Keratinocyte (primary cell): ENCODE measurements around the gene RAI1. TPM values are rescaled to one million over a fixed set of nuclear protein-coding genes. Genes with fewer than 3 reads are reported as not detected.

ENCODE experiments used
- DNase-seq: peaks from one replicate; pipeline ENCODE4 v3.0.0-alpha.2; 2011; ENCODE audit warnings: low read depth, missing footprints, low spot score
- FAIRE-seq: peaks from 2 replicates; lab custom pipeline; 2011; peaks lifted over from hg19 to GRCh38; lab: Jason Lieb, UNC
- H2AFZ ChIP-seq: 2 replicates; pipeline ENCODE4 v1.6.0; 2012; ENCODE audit warnings: low read length, control low read depth, inconsistent platforms; ENCODE audit not compliant: control insufficient read depth
- H3K27ac ChIP-seq: 2 replicates; pipeline ENCODE4 v1.5.1; 2011; ENCODE audit warnings: low read length; ENCODE audit not compliant: control insufficient read depth, insufficient read depth
- H3K27me3 ChIP-seq: 3 replicates; pipeline ENCODE4 v1.6.0; 2011; ENCODE audit warnings: low read length; ENCODE audit not compliant: control insufficient read depth, insufficient read depth; ENCODE audit errors: extremely low read depth
- H3K36me3 ChIP-seq, 2 experiments: 2 replicates in 1 of 2; 3 replicates in 1 of 2; pipeline ENCODE4 v1.5.1; 2011; ENCODE audit warnings: low read length in 2 of 2, mild to moderate bottlenecking in 1 of 2; ENCODE audit not compliant: control insufficient read depth in 2 of 2, insufficient read depth in 2 of 2; ENCODE audit errors: extremely low read depth in 1 of 2
- H3K4me1 ChIP-seq: 3 replicates; pipeline ENCODE4 v1.5.1; 2011; ENCODE audit warnings: low read length; ENCODE audit not compliant: control insufficient read depth, insufficient read depth; ENCODE audit errors: extremely low read depth
- H3K4me2 ChIP-seq: 3 replicates; pipeline ENCODE4 v1.6.0; 2011; ENCODE audit warnings: low read depth, low read length; ENCODE audit not compliant: control insufficient read depth, insufficient read depth; ENCODE audit errors: extremely low read depth
- H3K4me3 ChIP-seq, 3 experiments: fragments of 200-600 bp in 1 of 3; sonication (generic) in 1 of 3; 2 replicates in 2 of 3; 3 replicates in 1 of 3; pipeline ENCODE4 v1.5.1; 2011 to 2016; ENCODE audit warnings: low read length in 3 of 3, mild to moderate bottlenecking in 3 of 3, control low read depth in 2 of 3, inconsistent platforms in 1 of 3, low read depth in 1 of 3, mixed read lengths in 1 of 3, mixed run types in 1 of 3, moderate library complexity in 1 of 3; ENCODE audit not compliant: control insufficient read depth in 2 of 3, insufficient read depth in 2 of 3; ENCODE audit errors: extremely low read depth in 1 of 3
- H3K79me2 ChIP-seq: 2 replicates; pipeline ENCODE4 v1.6.0; 2012; ENCODE audit warnings: low read length; ENCODE audit not compliant: control insufficient read depth, insufficient read depth
- H3K9ac ChIP-seq: 3 replicates; pipeline ENCODE4 v1.6.0; 2011; ENCODE audit warnings: low read length; ENCODE audit not compliant: control insufficient read depth, insufficient read depth; ENCODE audit errors: extremely low read depth
- H3K9me1 ChIP-seq: 3 replicates; pipeline ENCODE4 v1.6.0; 2011; ENCODE audit warnings: low read length; ENCODE audit not compliant: control insufficient read depth, insufficient read depth; ENCODE audit errors: extremely low read depth
- H3K9me3 ChIP-seq: 2 replicates; pipeline ENCODE4 v1.5.1; 2012; ENCODE audit warnings: low read depth, low read length; ENCODE audit not compliant: control insufficient read depth
- H4K20me1 ChIP-seq: 3 replicates; pipeline ENCODE4 v1.6.0; 2011; ENCODE audit warnings: low read length; ENCODE audit not compliant: control insufficient read depth, insufficient read depth; ENCODE audit errors: extremely low read depth
- EZH2 ChIP-seq: IDR thresholded peaks from one replicate; pipeline ENCODE4 v1.6.1; 2012; ENCODE audit warnings: inconsistent platforms, mild to moderate bottlenecking, low read length, moderate library complexity
- dilution Hi-C: fragments of 300-500 bp; cut with MboI; formaldehyde crosslinking; loops from one replicate; pipeline ENCODE4 v1.7.0; 2020; ENCODE audit warnings: low sequenced_read_pairs; ENCODE audit not compliant: extremely low pct_ligation_motif_present
- polyA plus RNA-seq, 5 experiments: library from polyadenylated mRNA; depleted of rRNA in 3 of 5; stranded (reverse) in 3 of 5; stranded (forward) in 1 of 5; unstranded in 1 of 5; fragments of >200 nt; gene quantifications; 1 replicate in 1 of 5; 2 replicates in 3 of 5; 3 replicates in 1 of 5; pipeline versions ENCODE4 v1.2.1 to v1.2.3, GENCODE V29; 2011 to 2012; ENCODE audit warnings: missing spikeins in 2 of 5, low read depth in 1 of 5, low replicate concordance in 1 of 5
- TF ChIP-seq, protein P1 (sequence below), 3 experiments: IDR thresholded peaks in 1 of 3; conservative IDR thresholded peaks in 1 of 3; optimal IDR thresholded peaks in 1 of 3; 2 replicates in 2 of 3; 3 replicates in 1 of 3; pipeline versions ENCODE3 to v1.5.1; 2011; ENCODE audit warnings: low read length in 3 of 3, mild to moderate bottlenecking in 3 of 3, moderate library complexity in 2 of 3, control low read depth in 1 of 3, inconsistent platforms in 1 of 3; ENCODE audit not compliant: insufficient read depth in 2 of 3; ENCODE audit errors: extremely low read depth in 1 of 3

The RAI1 gene
- polyA plus RNA-seq, 1 donor (not counting 4 experiments of a cell fraction or from before 2014, with no cell fraction given): 2.6 TPM

DNA sequence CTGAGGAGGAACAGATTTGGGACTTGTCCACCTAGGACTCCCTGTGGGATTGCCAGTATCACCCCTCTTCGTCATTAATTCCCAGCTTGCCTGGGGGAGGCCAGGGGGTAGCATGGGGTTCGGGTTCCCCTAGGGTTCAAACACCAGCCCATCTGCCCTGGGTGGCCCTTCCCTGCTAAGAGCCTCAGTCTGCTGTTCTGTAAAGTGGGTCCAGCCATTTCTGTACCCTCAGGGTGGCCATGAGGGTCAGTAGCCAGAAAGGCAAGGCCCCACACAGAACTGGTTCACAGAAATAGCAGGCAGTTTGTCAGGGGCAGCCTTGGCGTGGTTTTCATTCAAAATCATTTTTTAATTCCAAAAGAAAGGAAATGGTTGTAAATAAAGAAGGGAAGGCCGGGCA lies 62.9 kb downstream of the RAI1 start:
- TF ChIP-seq, protein P1, sequence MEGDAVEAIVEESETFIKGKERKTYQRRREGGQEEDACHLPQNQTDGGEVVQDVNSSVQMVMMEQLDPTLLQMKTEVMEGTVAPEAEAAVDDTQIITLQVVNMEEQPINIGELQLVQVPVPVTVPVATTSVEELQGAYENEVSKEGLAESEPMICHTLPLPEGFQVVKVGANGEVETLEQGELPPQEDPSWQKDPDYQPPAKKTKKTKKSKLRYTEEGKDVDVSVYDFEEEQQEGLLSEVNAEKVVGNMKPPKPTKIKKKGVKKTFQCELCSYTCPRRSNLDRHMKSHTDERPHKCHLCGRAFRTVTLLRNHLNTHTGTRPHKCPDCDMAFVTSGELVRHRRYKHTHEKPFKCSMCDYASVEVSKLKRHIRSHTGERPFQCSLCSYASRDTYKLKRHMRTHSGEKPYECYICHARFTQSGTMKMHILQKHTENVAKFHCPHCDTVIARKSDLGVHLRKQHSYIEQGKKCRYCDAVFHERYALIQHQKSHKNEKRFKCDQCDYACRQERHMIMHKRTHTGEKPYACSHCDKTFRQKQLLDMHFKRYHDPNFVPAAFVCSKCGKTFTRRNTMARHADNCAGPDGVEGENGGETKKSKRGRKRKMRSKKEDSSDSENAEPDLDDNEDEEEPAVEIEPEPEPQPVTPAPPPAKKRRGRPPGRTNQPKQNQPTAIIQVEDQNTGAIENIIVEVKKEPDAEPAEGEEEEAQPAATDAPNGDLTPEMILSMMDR (optimal IDR thresholded peaks at IDR 0.05 in 1 of 3, IDR thresholded peaks at IDR 0.05 in 1 of 3, conservative IDR thresholded peaks at IDR 0.05 in 1 of 3; ENCODE audit: extremely low read depth in 1 of 3, insufficient read depth in 2 of 3, low read length in 3 of 3): no peak
- peaks cover 1 to 7% of the 10 kb centered on the region in 2 experiments for H3K36me3 ChIP-seq
- H3K9ac ChIP-seq: no peak overlapping the region
- DNase-seq: no peak
- peaks cover 42% of the 10 kb centered on the region for H3K4me1 ChIP-seq
- dilution Hi-C loops: no loop called here
- no peaks in the 10 kb centered on the region for H3K9me3 ChIP-seq
- H3K79me2 ChIP-seq: peaks cover 76% of the 10 kb centered on the region
- no peak overlapping the region for H3K4me2 ChIP-seq
- no peak overlapping the region for H3K4me3 ChIP-seq
- H3K27me3 ChIP-seq: no peaks in the 10 kb centered on the region
- H3K27ac ChIP-seq: no peak overlapping the region
- no peak overlapping the region for H2AFZ ChIP-seq
- no peaks in the 10 kb centered on the region for H4K20me1 ChIP-seq
- FAIRE-seq: no peak
- peaks cover 6% of the 10 kb centered on the region for H3K9me1 ChIP-seq

DNA sequence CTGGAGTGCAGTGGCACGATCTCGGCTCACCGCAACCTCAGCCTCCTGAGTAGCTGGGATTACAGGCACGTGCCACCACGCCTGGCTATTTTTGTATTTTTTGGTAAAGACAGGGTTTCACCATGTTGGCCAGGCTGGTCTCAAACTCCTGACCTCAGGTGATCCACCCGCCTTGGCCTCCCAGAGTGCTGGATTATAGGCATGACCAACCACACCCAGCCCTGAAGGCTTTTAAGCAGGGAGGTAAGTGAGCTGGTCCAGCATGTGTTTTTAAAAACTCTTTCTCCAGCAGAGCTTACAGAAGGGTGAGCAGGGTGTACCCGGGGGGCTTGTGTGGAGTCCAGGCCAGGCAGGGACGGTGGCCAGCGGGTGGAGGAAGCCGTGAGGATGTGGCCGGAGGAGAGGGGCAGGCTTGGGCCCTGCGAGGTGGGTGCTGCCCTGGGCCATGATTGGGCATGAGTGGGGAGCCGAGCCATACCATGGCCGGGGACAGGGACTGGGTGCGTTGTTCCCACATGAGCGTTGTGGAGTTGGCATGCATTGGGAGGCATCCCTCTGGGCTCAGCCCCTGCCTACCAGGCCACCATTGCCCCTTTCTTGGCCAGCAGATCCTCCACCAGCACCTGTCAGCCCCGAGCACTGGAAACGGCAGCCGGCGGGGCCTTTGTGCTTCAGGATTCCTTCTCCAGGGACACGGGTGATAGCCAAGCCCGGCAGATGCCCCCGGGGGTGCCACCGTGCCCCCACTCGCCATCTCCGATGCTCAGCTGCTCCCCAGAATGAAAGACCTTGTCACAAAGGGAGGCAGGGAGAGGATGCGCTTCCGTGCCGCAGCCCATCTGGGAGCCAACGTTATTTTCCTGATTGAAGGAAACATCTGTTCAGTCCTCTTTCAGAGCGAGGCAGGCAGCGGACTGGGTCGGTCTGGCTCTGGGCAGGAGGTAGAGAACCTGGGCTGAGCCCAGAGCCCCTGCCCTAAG lies 64.5 kb downstream of the RAI1 start:
- peaks cover 1 to 7% of the 10 kb centered on the region in 2 experiments for H3K36me3 ChIP-seq
- H3K27me3 ChIP-seq: no peaks in the 10 kb centered on the region
- peaks cover 6% of the 10 kb centered on the region for H3K9me1 ChIP-seq
- DNase-seq (no peak), FAIRE-seq (no peak)
- H3K27ac ChIP-seq: no peak overlapping the region
- no peaks in the 10 kb centered on the region for H3K9me3 ChIP-seq
- no peak overlapping the region for H3K4me2 ChIP-seq
- peaks cover 74% of the 10 kb centered on the region for H3K79me2 ChIP-seq
- H3K4me1 ChIP-seq: peaks cover 42% of the 10 kb centered on the region
- no peak overlapping the region for H3K9ac ChIP-seq
- H3K4me3 ChIP-seq: no peak overlapping the region
- no peaks in the 10 kb centered on the region for H4K20me1 ChIP-seq
- dilution Hi-C loops: no loop called here
- TF ChIP-seq EZH2: no peak
- TF ChIP-seq, protein P1 (optimal IDR thresholded peaks at IDR 0.05 in 1 of 3, IDR thresholded peaks at IDR 0.05 in 1 of 3, conservative IDR thresholded peaks at IDR 0.05 in 1 of 3; ENCODE audit: extremely low read depth in 1 of 3, insufficient read depth in 2 of 3, low read length in 3 of 3): no peak
- no peak overlapping the region for H2AFZ ChIP-seq
